Amniotic epithelial cell (primary cell): Measurements from ENCODE around the gene DIPK1A.
"Not testable (repeated sequence)": the region's sequence is repeated elsewhere in the genome, so short reads cannot be mapped to it uniquely, and the experiment has no call there.

ENCODE experiments used
- DNase-seq: peaks from one replicate; pipeline ENCODE4 v3.0.0-alpha.2; 2010; ENCODE audit warnings: low read depth

The DIPK1A gene

GRCh38 chr1:92921031-92922023 is 39.9 kb downstream of the DIPK1A start:
- no peak for DNase-seq

- peak; percentile 26 for DNase-seq
Observed at GRCh38 chr1:92916899-92917298, 44.4 kb downstream of the DIPK1A start.

GRCh38 chr1:92915547-92915946 is 45.7 kb downstream of the DIPK1A start:
- DNase-seq = no peak

- DNase-seq = no peak
Observed at GRCh38 chr1:92913093-92913819, 48.0 kb downstream of the DIPK1A start.

- peak; percentile 75 for DNase-seq
Observed at GRCh38 chr1:92910081-92910480, 51.2 kb downstream of the DIPK1A start.

GRCh38 chr1:92909321-92909720 is 51.9 kb downstream of the DIPK1A start:
- DNase-seq = peak; percentile 81

- DNase-seq = peak; percentile 26
Observed at GRCh38 chr1:92907949-92908684, 53.1 kb downstream of the DIPK1A start.

GRCh38 chr1:92903765-92904164 is 57.5 kb downstream of the DIPK1A start:
- DNase-seq = no peak

- no peak for DNase-seq
Observed at GRCh38 chr1:92902406-92902744, 58.9 kb downstream of the DIPK1A start.

- DNase-seq = no peak
Observed at GRCh38 chr1:92901699-92902405, 59.4 kb downstream of the DIPK1A start.

GRCh38 chr1:92901126-92901525 is 60.1 kb downstream of the DIPK1A start:
- no peak for DNase-seq

- no peak for DNase-seq
Observed at GRCh38 chr1:92900539-92900938, 60.7 kb downstream of the DIPK1A start.

- no peak for DNase-seq
Observed at GRCh38 chr1:92899780-92900179, 61.5 kb downstream of the DIPK1A start.

GRCh38 chr1:92898053-92898452 is 63.2 kb downstream of the DIPK1A start:
- DNase-seq = not testable (repeated sequence)

- no peak for DNase-seq
Observed at GRCh38 chr1:92887465-92887864, 73.8 kb downstream of the DIPK1A start.

GRCh38 chr1:92886886-92887419 is 74.3 kb downstream of the DIPK1A start:
- DNase-seq = no peak

- no peak for DNase-seq
Observed at GRCh38 chr1:92884195-92884594, 77.1 kb downstream of the DIPK1A start.

- no peak for DNase-seq
Observed at GRCh38 chr1:92883297-92883696, 78.0 kb downstream of the DIPK1A start.

- no peak for DNase-seq
Observed at GRCh38 chr1:92882819-92883218, 78.4 kb downstream of the DIPK1A start.

- no peak for DNase-seq
Observed at GRCh38 chr1:92881391-92881790, 79.9 kb downstream of the DIPK1A start.

- DNase-seq = no peak
Observed at GRCh38 chr1:92879316-92879968, 81.8 kb downstream of the DIPK1A start.
